Gastrocnemius medialis (tissue), 4 donors: Measurements from ENCODE around the gene TMEM108. TPM values are rescaled to one million over a fixed set of nuclear protein-coding genes. Genes with fewer than 3 reads are reported as not detected.

Source experiments
- ATAC-seq, 2 donors: fragments of 150-250 bp; one replicate each; pipeline ENCODE4 v1.9.1; 2016
- DNase-seq, 2 donors: peaks; one replicate each; pipeline ENCODE4 v3.0.0-alpha.2; 2019
- H3K27ac ChIP-seq, 4 donors: fragments of 200-600 bp; sonication (generic); 1 replicate in 1 of 4; 2 replicates in 3 of 4; pipeline ENCODE4 v1.5.1; 2016 to 2018; ENCODE audit warnings: mild to moderate bottlenecking in 2 of 4, moderate library complexity in 1 of 4
- H3K27me3 ChIP-seq, 3 donors: fragments of 200-600 bp; sonication (generic) in 2 of 3; 1 replicate in 1 of 3; 2 replicates in 2 of 3; pipeline versions ENCODE4 v1.5.1 to v1.6.0; 2016 to 2019; ENCODE audit warnings: mild to moderate bottlenecking in 1 of 3, moderate library complexity in 1 of 3
- H3K36me3 ChIP-seq, 2 donors: fragments of 200-600 bp; sonication (generic) in 1 of 2; one replicate each; pipeline ENCODE4 v1.5.1; 2017 to 2018
- H3K4me1 ChIP-seq, 2 donors: fragments of 200-600 bp; sonication (generic) in 1 of 2; one replicate each; pipeline ENCODE4 v1.5.1; 2016 to 2017; ENCODE audit warnings: mild to moderate bottlenecking in 2 of 2
- H3K4me3 ChIP-seq, 4 donors: fragments of 200-600 bp; sonication (generic) in 3 of 4; 1 replicate in 1 of 4; 2 replicates in 3 of 4; pipeline ENCODE4 v1.5.1; 2016 to 2019; ENCODE audit warnings: mild to moderate bottlenecking in 2 of 4
- H3K9me3 ChIP-seq, 3 donors: fragments of 200-600 bp; sonication (generic) in 2 of 3; 1 replicate in 1 of 3; 2 replicates in 2 of 3; pipeline ENCODE4 v1.5.1; 2016 to 2019
- CTCF ChIP-seq, 5 experiments: fragments of 450-650 bp in 3 of 5; fragments of 200-600 bp in 2 of 5; sonication (generic) in 2 of 5; IDR thresholded peaks in 4 of 5; conservative IDR thresholded peaks in 1 of 5; 1 replicate in 4 of 5; 2 replicates in 1 of 5; pipeline ENCODE4 v1.5.1; 2016 to 2019; ENCODE audit warnings: antibody characterized with exemption in 5 of 5, mild to moderate bottlenecking in 3 of 5, moderate library complexity in 3 of 5
- POLR2A ChIP-seq, 2 donors: fragments of 450-650 bp; IDR thresholded peaks; one replicate each; pipeline ENCODE4 v1.6.1; 2017; ENCODE audit warnings: antibody characterized with exemption in 2 of 2, mild to moderate bottlenecking in 2 of 2, moderate library complexity in 2 of 2
- in situ Hi-C, 4 donors: fragments of 200-750 bp; cut with MboI; loops; one replicate each; pipeline versions ENCODE4 v1.15.0 to v1.8.0; 2017; ENCODE audit warnings: low sequenced_read_pairs in 4 of 4
- intact Hi-C: fragments of 100-400 bp; cut with DNase I; formaldehyde crosslinking; loops from one replicate; pipeline ENCODE4 v1.15.1; 2023; ENCODE audit warnings: low total_unique reads
- total RNA-seq, 4 donors: library from RNA; depleted of rRNA; stranded (reverse); fragments of >200 nt; gene quantifications; one replicate each; pipeline versions ENCODE4 v1.1.0 to v1.2.3, GENCODE V29; 2016

Gene TMEM108
- total RNA-seq, 4 donors from 2014 or later: 1.1 to 3.7 (median 2.4) TPM

DNA sequence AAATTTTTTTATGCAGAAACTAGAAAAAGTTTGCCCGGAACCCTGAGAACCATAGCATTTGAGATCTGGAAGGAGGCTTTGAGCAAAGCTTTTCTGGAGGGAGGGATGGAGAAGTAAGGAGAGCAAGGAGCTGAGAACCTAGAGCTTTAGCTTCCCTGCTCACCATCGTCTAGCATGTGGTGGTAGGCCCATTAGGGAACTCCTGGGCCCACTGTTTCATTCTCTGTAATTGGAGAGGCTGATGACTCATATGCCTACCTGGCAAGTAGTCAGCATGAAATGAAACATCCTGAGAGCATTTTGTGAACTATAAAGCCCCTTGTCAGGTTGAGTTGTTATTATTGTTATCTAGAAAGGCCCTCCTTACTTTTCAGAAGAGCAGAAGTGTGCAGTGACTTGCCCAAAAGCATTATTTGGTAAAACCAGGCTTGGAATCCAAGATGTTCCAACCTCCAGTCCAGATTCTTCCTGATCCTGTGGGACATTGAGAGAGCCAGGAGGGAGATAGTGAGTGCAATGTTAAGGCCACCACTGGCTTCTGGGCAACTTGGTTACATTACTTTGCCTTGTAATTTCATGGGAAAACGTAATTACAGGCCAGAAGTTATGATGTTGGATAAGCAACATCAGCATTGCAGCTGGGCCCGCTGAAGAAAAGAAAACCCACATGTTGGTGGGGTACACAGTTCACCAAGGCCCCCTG, 257.2 kb downstream of the TMEM108 start:
- H3K9me3 ChIP-seq: no peaks in the 10 kb centered on the region
- peaks cover 12 to 18% of the 10 kb centered on the region in 2 donors for H3K4me1 ChIP-seq
- TF ChIP-seq CTCF (IDR thresholded peaks at IDR 0.05 in 4 of 5, conservative IDR thresholded peaks at IDR 0.05 in 1 of 5): no peak
- TF ChIP-seq POLR2A (IDR thresholded peaks at IDR 0.05): no peak
- intact Hi-C loops: no loop called here
- no peak overlapping the region for H3K27ac ChIP-seq
- no peak overlapping the region for H3K4me3 ChIP-seq
- H3K36me3 ChIP-seq: no peaks in the 10 kb centered on the region
- ATAC-seq (peak in 1 of 2 donors; percentile 44), DNase-seq (no peak)
- in situ Hi-C loops: no loop called here
- no peaks in the 10 kb centered on the region for H3K27me3 ChIP-seq

- no peak overlapping the region for H3K4me3 ChIP-seq
- intact Hi-C loops: no loop called here
- TF ChIP-seq POLR2A (IDR thresholded peaks at IDR 0.05) (no peak), CTCF (IDR thresholded peaks at IDR 0.05 in 4 of 5, conservative IDR thresholded peaks at IDR 0.05 in 1 of 5) (no peak)
- no peaks in the 10 kb centered on the region for H3K27me3 ChIP-seq
- H3K9me3 ChIP-seq: no peaks in the 10 kb centered on the region
- peaks cover 12 to 18% of the 10 kb centered on the region in 2 donors for H3K4me1 ChIP-seq
- ATAC-seq: no peak
- no peak overlapping the region for H3K27ac ChIP-seq
- H3K36me3 ChIP-seq: no peaks in the 10 kb centered on the region
- in situ Hi-C loops: no loop called here
- DNase-seq: no peak
These were observed 258.0 kb downstream of the TMEM108 start for GRCh38 chr3:133295944-133296917.

DNA sequence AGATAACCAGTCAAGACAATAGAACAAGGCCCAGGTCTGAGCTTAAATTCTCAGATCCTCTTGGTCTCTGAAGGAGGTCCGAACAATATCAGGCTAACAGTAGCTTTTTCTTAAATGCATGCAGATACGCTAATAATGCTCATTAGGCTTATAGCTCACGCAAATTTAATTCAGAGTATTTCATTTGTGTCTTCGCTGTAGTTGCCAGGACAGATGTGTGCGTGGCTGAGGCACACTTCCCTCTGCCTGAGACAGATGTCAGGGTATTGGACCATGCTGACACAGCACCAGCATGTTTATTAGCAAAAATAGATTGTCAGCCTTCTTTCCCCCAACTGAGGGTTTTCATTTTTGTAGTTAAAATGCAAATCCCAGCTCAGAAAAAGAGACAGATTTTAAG, 258.8 kb downstream of the TMEM108 start:
- Histone ChIP-seq H3K36me3 (no peaks in the 10 kb centered on the region), H3K27me3 (no peaks in the 10 kb centered on the region), H3K9me3 (no peaks in the 10 kb centered on the region), H3K4me3 (no peak overlapping the region), H3K4me1 (peaks cover 12 to 18% of the 10 kb centered on the region in 2 donors), H3K27ac (no peak overlapping the region)
- TF ChIP-seq CTCF (IDR thresholded peaks at IDR 0.05 in 4 of 5, conservative IDR thresholded peaks at IDR 0.05 in 1 of 5): no peak
- TF ChIP-seq POLR2A (IDR thresholded peaks at IDR 0.05): no peak
- in situ Hi-C loops (no loop called here), intact Hi-C loops (no loop called here)
- DNase-seq: no peak
- ATAC-seq: no peak

DNA sequence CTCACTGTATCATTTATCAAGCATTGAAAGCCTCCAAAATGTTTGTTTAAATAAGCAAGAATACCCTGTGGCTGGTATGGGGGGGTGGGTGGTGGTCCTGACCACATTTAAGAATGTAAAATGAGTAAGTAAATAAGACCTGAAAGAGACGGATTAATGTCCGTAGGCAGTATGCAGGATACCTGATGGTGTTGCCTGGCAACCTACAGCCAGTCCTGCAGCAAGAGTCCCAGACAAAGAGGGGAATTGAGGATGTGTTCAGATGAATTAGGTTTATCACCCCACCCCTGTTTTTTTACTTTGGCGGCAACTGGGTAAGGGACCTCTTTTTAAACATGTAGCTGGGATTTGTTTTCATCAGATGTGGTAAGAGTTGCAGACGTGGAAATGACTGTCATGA, 261.9 kb downstream of the TMEM108 start:
- ATAC-seq (no peak), DNase-seq (no peak)
- TF ChIP-seq POLR2A (IDR thresholded peaks at IDR 0.05) (no peak), CTCF (IDR thresholded peaks at IDR 0.05 in 4 of 5, conservative IDR thresholded peaks at IDR 0.05 in 1 of 5) (no peak)
- H3K27ac ChIP-seq: no peak overlapping the region
- no peaks in the 10 kb centered on the region for H3K9me3 ChIP-seq
- H3K36me3 ChIP-seq: no peaks in the 10 kb centered on the region
- no peak overlapping the region for H3K4me3 ChIP-seq
- intact Hi-C loops (no loop called here), in situ Hi-C loops (no loop called here)
- H3K27me3 ChIP-seq: no peaks in the 10 kb centered on the region
- peaks cover 10 to 12% of the 10 kb centered on the region in 2 donors for H3K4me1 ChIP-seq
